Liver (tissue), 9 donors: ENCODE data around the gene NAAA. TPM values are rescaled to one million over a fixed set of nuclear protein-coding genes. Genes with fewer than 3 reads are reported as not detected.

Experiments used
- DNase-seq: peaks from one replicate; pipeline ENCODE4 v3.0.0-alpha.2; 2017; ENCODE audit warnings: low spot score
- H3K27ac ChIP-seq, 2 donors: one replicate each; pipeline ENCODE4 v1.7.0; 2013; ENCODE audit warnings: inconsistent platforms in 2 of 2, low read length in 2 of 2, control low read depth in 1 of 2, low read depth in 1 of 2, mild to moderate bottlenecking in 1 of 2
- H3K27me3 ChIP-seq, 4 donors: one replicate each; pipeline versions ENCODE4 v1.6.1 to v1.7.0; 2013; ENCODE audit warnings: low read length in 3 of 4, inconsistent platforms in 1 of 4, mild to moderate bottlenecking in 1 of 4, moderate library complexity in 1 of 4; ENCODE audit not compliant: control insufficient read depth in 4 of 4, insufficient read depth in 4 of 4
- H3K36me3 ChIP-seq, 4 donors: one replicate each; pipeline versions ENCODE4 v1.6.1 to v1.7.0; 2013; ENCODE audit warnings: low read length in 3 of 4, mild to moderate bottlenecking in 3 of 4, low read depth in 1 of 4, moderate library complexity in 1 of 4; ENCODE audit not compliant: control insufficient read depth in 4 of 4, insufficient read depth in 3 of 4
- H3K4me1 ChIP-seq, 4 donors: one replicate each; pipeline versions ENCODE4 v1.6.1 to v1.7.0; 2013; ENCODE audit warnings: low read length in 3 of 4, mild to moderate bottlenecking in 3 of 4, moderate library complexity in 1 of 4; ENCODE audit not compliant: control insufficient read depth in 4 of 4, insufficient read depth in 4 of 4
- H3K4me3 ChIP-seq, 3 donors: one replicate each; pipeline versions ENCODE4 v1.6.1 to v1.7.0; 2013; ENCODE audit warnings: low read length in 3 of 3, control low read depth in 1 of 3, low read depth in 1 of 3, mild to moderate bottlenecking in 1 of 3
- H3K9ac ChIP-seq, 2 donors: one replicate each; pipeline ENCODE4 v1.7.0; 2013; ENCODE audit warnings: low read length in 2 of 2, mild to moderate bottlenecking in 2 of 2, moderate library complexity in 2 of 2, control low read depth in 1 of 2, low read depth in 1 of 2
- H3K9me3 ChIP-seq, 4 donors: one replicate each; pipeline versions ENCODE4 v1.6.1 to v1.7.0; 2013; ENCODE audit warnings: low read length in 3 of 4; ENCODE audit not compliant: control insufficient read depth in 4 of 4
- EGR1 ChIP-seq, 2 donors: IDR thresholded peaks; 2 replicates each; pipeline ENCODE4 v1.6.1; 2016 to 2018; ENCODE audit warnings: antibody characterized with exemption in 2 of 2, low read depth in 2 of 2
- FOXA1 ChIP-seq: IDR thresholded peaks from 2 replicates; pipeline ENCODE4 v1.6.1; 2016; ENCODE audit warnings: antibody characterized with exemption
- FOXA2 ChIP-seq: IDR thresholded peaks from 2 replicates; pipeline ENCODE4 v1.6.1; 2016; ENCODE audit warnings: antibody characterized with exemption
- GABPA ChIP-seq, 2 donors: IDR thresholded peaks in 1 of 2; conservative IDR thresholded peaks in 1 of 2; 2 replicates each; pipeline ENCODE4 v1.6.1; 2016; ENCODE audit warnings: antibody characterized with exemption in 2 of 2, mild to moderate bottlenecking in 1 of 2, moderate library complexity in 1 of 2
- HNF4A ChIP-seq, 2 donors: conservative IDR thresholded peaks; 2 replicates each; pipeline ENCODE4 v1.6.1; 2016; ENCODE audit warnings: antibody characterized with exemption in 2 of 2, mild to moderate bottlenecking in 2 of 2
- HNF4G ChIP-seq: IDR thresholded peaks from 2 replicates; pipeline ENCODE4 v1.6.1; 2016; ENCODE audit warnings: antibody characterized with exemption
- JUND ChIP-seq, 2 donors: IDR thresholded peaks; 2 replicates each; pipeline ENCODE4 v1.6.1; 2016; ENCODE audit warnings: antibody characterized with exemption in 2 of 2
- NR2F2 ChIP-seq: IDR thresholded peaks from 2 replicates; pipeline ENCODE4 v1.6.1; 2016; ENCODE audit warnings: antibody characterized with exemption
- RAD21 ChIP-seq, 2 donors: IDR thresholded peaks; 2 replicates each; pipeline ENCODE4 v1.6.1; 2016; ENCODE audit warnings: antibody characterized with exemption in 2 of 2, mild to moderate bottlenecking in 2 of 2
- RXRA ChIP-seq, 2 donors: IDR thresholded peaks; 2 replicates each; pipeline ENCODE4 v1.6.1; 2017 to 2018; ENCODE audit warnings: antibody characterized with exemption in 2 of 2, mild to moderate bottlenecking in 1 of 2
- SP1 ChIP-seq: IDR thresholded peaks from 2 replicates; pipeline ENCODE4 v1.6.1; 2018; ENCODE audit warnings: antibody characterized with exemption, mild to moderate bottlenecking
- TAF1 ChIP-seq: conservative IDR thresholded peaks from 2 replicates; pipeline ENCODE4 v1.6.1; 2016; ENCODE audit warnings: antibody characterized with exemption, mild to moderate bottlenecking
- YY1 ChIP-seq: IDR thresholded peaks from 2 replicates; pipeline ENCODE4 v1.6.1; 2016; ENCODE audit warnings: antibody characterized with exemption, mild to moderate bottlenecking
- WGBS: extraction: QIAGEN DNeasy Blood & Tissue Kit; methylation state at CpG from one replicate; pipeline ENCODE4 v1.1.7; 2013; 5-methylcytosine and 5-hydroxymethylcytosine counted together
- polyA plus RNA-seq, 2 donors: library from polyadenylated mRNA; stranded (reverse) in 1 of 2; unstranded in 1 of 2; fragments of 200-250 nt in 1 of 2; fragments of >200 nt in 1 of 2; fragmentation: Nextera tagmentation in 1 of 2; extraction: Ambion mirVana in 1 of 2; gene quantifications; one replicate each; pipeline versions ENCODE4 v1.2.1 to v1.2.3, GENCODE V29; 2013 to 2015
- total RNA-seq, 2 donors: library from RNA; depleted of rRNA; stranded (reverse); fragments of >200 nt; gene quantifications; one replicate each; pipeline ENCODE4 v1.2.3, GENCODE V29; 2014
- TF ChIP-seq, protein P1 (sequence below): IDR thresholded peaks from 2 replicates; pipeline ENCODE4 v1.6.1; 2016; ENCODE audit warnings: antibody characterized with exemption
- TF ChIP-seq, protein P2 (sequence below): IDR thresholded peaks from 2 replicates; pipeline ENCODE4 v1.6.1; 2016; ENCODE audit warnings: antibody characterized with exemption
- TF ChIP-seq, protein P3 (sequence below): IDR thresholded peaks from 2 replicates; pipeline ENCODE4 v1.6.1; 2016; ENCODE audit warnings: antibody characterized with exemption
- TF ChIP-seq, protein P4 (sequence below): fragments of 150-350 bp; IDR thresholded peaks from 2 replicates; pipeline ENCODE4 v1.5.1; 2017; ENCODE audit warnings: improper control_type of control experiment, low read depth, low read length; ENCODE audit not compliant: missing input control
- TF ChIP-seq, protein P5 (sequence below): IDR thresholded peaks from 2 replicates; pipeline ENCODE4 v1.6.1; 2016; ENCODE audit warnings: antibody characterized with exemption, mild to moderate bottlenecking
- donor health status: healthy.
- donor health status: healthy.
- donor health status: healthy.
- donor health status: healthy.
- donor health status: healthy.

Gene NAAA
- total and polyA plus RNA-seq, 4 donors = 42.2 to 122 (median 57.2) TPM

DNA sequence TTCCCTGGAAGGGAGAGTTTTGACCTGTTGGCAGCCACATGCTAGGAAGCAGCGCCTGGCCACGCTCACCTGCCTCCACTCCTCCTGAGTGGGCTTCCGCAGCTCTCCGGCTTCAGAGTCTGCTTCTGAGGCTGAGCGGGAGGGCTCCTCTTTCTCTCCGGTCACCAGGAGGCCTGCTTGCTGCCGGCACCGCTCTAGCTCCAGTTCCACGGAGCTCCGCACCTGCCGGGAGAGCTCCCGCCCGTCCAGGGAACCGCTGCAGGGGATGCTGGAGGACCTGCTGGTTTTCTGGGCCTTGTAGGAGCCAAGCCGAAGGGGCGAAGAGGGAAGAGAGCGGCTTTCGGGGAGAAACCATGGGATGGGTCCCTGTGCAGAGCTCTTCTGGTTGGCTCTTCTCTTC is 64.6 kb downstream of the NAAA start (continued):
- TF ChIP-seq NR2F2 = no peak

DNA sequence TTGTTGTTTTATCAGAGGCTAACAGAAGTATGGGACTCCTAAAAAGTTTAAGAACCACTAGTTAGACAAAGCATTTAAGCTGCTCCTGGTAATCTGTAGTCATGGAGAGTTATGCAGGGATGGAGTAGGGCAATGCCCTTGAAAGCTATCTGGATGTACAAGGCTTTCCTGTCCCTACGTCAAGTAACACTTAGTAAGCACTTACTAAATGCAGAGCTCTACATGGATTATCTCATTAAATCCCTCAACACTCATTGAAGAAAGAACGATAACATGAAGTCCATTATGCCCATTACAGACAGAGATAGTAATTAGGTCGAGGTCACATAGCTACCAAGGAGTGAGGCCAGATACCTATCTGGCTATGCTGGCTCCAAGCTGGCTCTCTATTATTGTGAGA is 71.7 kb downstream of the NAAA start:
- no peaks in the 10 kb centered on the region for H3K36me3 ChIP-seq

More for the DNA sequence above, 71.7 kb downstream of the NAAA start:
- H3K27ac ChIP-seq = no peak overlapping the region
- H3K4me3 ChIP-seq = no peak overlapping the region
- H3K27me3 ChIP-seq = no peaks in the 10 kb centered on the region
- 56% methylated on average over 3 of the region's 3 CpGs for WGBS
- H3K9me3 ChIP-seq = no peaks in the 10 kb centered on the region
- H3K4me1 ChIP-seq = no peaks in the 10 kb centered on the region
- H3K9ac ChIP-seq = no peak overlapping the region
- TF ChIP-seq GABPA (IDR thresholded peaks at IDR 0.05 in 1 of 2, conservative IDR thresholded peaks at IDR 0.05 in 1 of 2) (no peak), EGR1 (IDR thresholded peaks at IDR 0.05; ENCODE audit: low read depth in 2 of 2) (no peak), FOXA1 (no peak), NR2F2 (no peak), YY1 (no peak), TAF1 (no peak), JUND (IDR thresholded peaks at IDR 0.05) (no peak), HNF4A (conservative IDR thresholded peaks at IDR 0.05) (no peak), RAD21 (IDR thresholded peaks at IDR 0.05) (no peak), FOXA2 (no peak), HNF4G (no peak), RXRA (IDR thresholded peaks at IDR 0.05) (no peak), SP1 (no peak)
- TF ChIP-seq, protein P1, sequence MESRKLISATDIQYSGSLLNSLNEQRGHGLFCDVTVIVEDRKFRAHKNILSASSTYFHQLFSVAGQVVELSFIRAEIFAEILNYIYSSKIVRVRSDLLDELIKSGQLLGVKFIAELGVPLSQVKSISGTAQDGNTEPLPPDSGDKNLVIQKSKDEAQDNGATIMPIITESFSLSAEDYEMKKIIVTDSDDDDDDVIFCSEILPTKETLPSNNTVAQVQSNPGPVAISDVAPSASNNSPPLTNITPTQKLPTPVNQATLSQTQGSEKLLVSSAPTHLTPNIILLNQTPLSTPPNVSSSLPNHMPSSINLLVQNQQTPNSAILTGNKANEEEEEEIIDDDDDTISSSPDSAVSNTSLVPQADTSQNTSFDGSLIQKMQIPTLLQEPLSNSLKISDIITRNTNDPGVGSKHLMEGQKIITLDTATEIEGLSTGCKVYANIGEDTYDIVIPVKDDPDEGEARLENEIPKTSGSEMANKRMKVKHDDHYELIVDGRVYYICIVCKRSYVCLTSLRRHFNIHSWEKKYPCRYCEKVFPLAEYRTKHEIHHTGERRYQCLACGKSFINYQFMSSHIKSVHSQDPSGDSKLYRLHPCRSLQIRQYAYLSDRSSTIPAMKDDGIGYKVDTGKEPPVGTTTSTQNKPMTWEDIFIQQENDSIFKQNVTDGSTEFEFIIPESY = no peak
- TF ChIP-seq, protein P2, sequence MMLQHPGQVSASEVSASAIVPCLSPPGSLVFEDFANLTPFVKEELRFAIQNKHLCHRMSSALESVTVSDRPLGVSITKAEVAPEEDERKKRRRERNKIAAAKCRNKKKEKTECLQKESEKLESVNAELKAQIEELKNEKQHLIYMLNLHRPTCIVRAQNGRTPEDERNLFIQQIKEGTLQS = no peak
- TF ChIP-seq, protein P3, sequence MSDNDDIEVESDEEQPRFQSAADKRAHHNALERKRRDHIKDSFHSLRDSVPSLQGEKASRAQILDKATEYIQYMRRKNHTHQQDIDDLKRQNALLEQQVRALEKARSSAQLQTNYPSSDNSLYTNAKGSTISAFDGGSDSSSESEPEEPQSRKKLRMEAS = no peak
- TF ChIP-seq, protein P4, sequence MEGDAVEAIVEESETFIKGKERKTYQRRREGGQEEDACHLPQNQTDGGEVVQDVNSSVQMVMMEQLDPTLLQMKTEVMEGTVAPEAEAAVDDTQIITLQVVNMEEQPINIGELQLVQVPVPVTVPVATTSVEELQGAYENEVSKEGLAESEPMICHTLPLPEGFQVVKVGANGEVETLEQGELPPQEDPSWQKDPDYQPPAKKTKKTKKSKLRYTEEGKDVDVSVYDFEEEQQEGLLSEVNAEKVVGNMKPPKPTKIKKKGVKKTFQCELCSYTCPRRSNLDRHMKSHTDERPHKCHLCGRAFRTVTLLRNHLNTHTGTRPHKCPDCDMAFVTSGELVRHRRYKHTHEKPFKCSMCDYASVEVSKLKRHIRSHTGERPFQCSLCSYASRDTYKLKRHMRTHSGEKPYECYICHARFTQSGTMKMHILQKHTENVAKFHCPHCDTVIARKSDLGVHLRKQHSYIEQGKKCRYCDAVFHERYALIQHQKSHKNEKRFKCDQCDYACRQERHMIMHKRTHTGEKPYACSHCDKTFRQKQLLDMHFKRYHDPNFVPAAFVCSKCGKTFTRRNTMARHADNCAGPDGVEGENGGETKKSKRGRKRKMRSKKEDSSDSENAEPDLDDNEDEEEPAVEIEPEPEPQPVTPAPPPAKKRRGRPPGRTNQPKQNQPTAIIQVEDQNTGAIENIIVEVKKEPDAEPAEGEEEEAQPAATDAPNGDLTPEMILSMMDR = no peak
- TF ChIP-seq, protein P5, sequence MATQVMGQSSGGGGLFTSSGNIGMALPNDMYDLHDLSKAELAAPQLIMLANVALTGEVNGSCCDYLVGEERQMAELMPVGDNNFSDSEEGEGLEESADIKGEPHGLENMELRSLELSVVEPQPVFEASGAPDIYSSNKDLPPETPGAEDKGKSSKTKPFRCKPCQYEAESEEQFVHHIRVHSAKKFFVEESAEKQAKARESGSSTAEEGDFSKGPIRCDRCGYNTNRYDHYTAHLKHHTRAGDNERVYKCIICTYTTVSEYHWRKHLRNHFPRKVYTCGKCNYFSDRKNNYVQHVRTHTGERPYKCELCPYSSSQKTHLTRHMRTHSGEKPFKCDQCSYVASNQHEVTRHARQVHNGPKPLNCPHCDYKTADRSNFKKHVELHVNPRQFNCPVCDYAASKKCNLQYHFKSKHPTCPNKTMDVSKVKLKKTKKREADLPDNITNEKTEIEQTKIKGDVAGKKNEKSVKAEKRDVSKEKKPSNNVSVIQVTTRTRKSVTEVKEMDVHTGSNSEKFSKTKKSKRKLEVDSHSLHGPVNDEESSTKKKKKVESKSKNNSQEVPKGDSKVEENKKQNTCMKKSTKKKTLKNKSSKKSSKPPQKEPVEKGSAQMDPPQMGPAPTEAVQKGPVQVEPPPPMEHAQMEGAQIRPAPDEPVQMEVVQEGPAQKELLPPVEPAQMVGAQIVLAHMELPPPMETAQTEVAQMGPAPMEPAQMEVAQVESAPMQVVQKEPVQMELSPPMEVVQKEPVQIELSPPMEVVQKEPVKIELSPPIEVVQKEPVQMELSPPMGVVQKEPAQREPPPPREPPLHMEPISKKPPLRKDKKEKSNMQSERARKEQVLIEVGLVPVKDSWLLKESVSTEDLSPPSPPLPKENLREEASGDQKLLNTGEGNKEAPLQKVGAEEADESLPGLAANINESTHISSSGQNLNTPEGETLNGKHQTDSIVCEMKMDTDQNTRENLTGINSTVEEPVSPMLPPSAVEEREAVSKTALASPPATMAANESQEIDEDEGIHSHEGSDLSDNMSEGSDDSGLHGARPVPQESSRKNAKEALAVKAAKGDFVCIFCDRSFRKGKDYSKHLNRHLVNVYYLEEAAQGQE = no peak
- DNase-seq = no peak
